Sigmoid colon (tissue), 7 donors: ENCODE data around the gene UGT1A7. TPM values are rescaled to one million over a fixed set of nuclear protein-coding genes. Genes with fewer than 3 reads are reported as not detected.

Experiments used
- DNase-seq: peaks from one replicate; pipeline ENCODE4 v3.0.0-alpha.2; 2019
- H3K27ac ChIP-seq, 4 donors: fragments of 200-600 bp; sonication (generic); one replicate each; pipeline ENCODE4 v1.5.1; 2016 to 2019; ENCODE audit warnings: mild to moderate bottlenecking in 1 of 4
- H3K27me3 ChIP-seq, 3 donors: fragments of 200-600 bp; sonication (generic); one replicate each; pipeline ENCODE4 v1.5.1; 2019; ENCODE audit warnings: mild to moderate bottlenecking in 1 of 3
- H3K36me3 ChIP-seq, 4 donors: fragments of 200-600 bp; sonication (generic); one replicate each; pipeline ENCODE4 v1.5.1; 2016 to 2019
- H3K4me1 ChIP-seq, 4 donors: fragments of 200-600 bp; sonication (generic); one replicate each; pipeline ENCODE4 v1.5.1; 2017 to 2019
- H3K4me3 ChIP-seq, 4 donors: fragments of 200-600 bp; sonication (generic); one replicate each; pipeline ENCODE4 v1.5.1; 2017 to 2019; ENCODE audit warnings: mild to moderate bottlenecking in 2 of 4, moderate library complexity in 1 of 4
- H3K9me3 ChIP-seq, 4 donors: fragments of 200-600 bp in 3 of 4; sonication (generic) in 3 of 4; one replicate each; pipeline versions ENCODE4 v1.5.1 to v1.6.1; 2013 to 2019
- EP300 ChIP-seq, 4 donors: sonication (generic); formaldehyde crosslinking; IDR thresholded peaks; one replicate each; pipeline ENCODE4 v1.6.1; 2017; ENCODE audit warnings: antibody characterized with exemption in 4 of 4
- POLR2A ChIP-seq, 2 donors: fragments of 450-650 bp; IDR thresholded peaks; one replicate each; pipeline ENCODE4 v1.6.1; 2016; ENCODE audit warnings: antibody characterized with exemption in 2 of 2, mild to moderate bottlenecking in 2 of 2, moderate library complexity in 2 of 2
- POLR2AphosphoS5 ChIP-seq, 4 donors: sonication (generic); formaldehyde crosslinking; IDR thresholded peaks; one replicate each; pipeline ENCODE4 v1.6.1; 2017; ENCODE audit warnings: antibody characterized with exemption in 4 of 4
- WGBS, 2 donors: extraction: QIAGEN DNeasy Blood & Tissue Kit; methylation state at CpG; one replicate each; pipeline ENCODE4 v1.1.7; 2013; 5-methylcytosine and 5-hydroxymethylcytosine counted together
- intact Hi-C: fragments of 100-400 bp; cut with DNase I; formaldehyde crosslinking; loops from one replicate; pipeline ENCODE4 v1.15.1; 2023
- polyA plus RNA-seq, 3 donors: library from polyadenylated mRNA; stranded (reverse); fragments of 200-250 nt; gene quantifications; one replicate each; pipeline ENCODE4 v1.2.3, GENCODE V29; 2013
- total RNA-seq, 4 donors: library from RNA; depleted of rRNA; stranded (reverse); fragments of >200 nt; gene quantifications; one replicate each; pipeline ENCODE4 v1.1.0, GENCODE V29; 2016
- TF ChIP-seq, protein P1 (sequence below), 4 experiments: fragments of 450-650 bp in 3 of 4; fragments of 200-600 bp in 1 of 4; IDR thresholded peaks; one replicate each; pipeline ENCODE4 v1.5.1; 2016 to 2019; ENCODE audit warnings: antibody characterized with exemption in 4 of 4, mild to moderate bottlenecking in 3 of 4, moderate library complexity in 2 of 4
- donor health status: healthy with polysubstance abuse.
- donor health status: Bipolar disorder and iron deficiency.
- donor health status: healthy.

Gene UGT1A7
- total and polyA plus RNA-seq, 7 donors = 0.66 TPM; not detected in 6

DNA sequence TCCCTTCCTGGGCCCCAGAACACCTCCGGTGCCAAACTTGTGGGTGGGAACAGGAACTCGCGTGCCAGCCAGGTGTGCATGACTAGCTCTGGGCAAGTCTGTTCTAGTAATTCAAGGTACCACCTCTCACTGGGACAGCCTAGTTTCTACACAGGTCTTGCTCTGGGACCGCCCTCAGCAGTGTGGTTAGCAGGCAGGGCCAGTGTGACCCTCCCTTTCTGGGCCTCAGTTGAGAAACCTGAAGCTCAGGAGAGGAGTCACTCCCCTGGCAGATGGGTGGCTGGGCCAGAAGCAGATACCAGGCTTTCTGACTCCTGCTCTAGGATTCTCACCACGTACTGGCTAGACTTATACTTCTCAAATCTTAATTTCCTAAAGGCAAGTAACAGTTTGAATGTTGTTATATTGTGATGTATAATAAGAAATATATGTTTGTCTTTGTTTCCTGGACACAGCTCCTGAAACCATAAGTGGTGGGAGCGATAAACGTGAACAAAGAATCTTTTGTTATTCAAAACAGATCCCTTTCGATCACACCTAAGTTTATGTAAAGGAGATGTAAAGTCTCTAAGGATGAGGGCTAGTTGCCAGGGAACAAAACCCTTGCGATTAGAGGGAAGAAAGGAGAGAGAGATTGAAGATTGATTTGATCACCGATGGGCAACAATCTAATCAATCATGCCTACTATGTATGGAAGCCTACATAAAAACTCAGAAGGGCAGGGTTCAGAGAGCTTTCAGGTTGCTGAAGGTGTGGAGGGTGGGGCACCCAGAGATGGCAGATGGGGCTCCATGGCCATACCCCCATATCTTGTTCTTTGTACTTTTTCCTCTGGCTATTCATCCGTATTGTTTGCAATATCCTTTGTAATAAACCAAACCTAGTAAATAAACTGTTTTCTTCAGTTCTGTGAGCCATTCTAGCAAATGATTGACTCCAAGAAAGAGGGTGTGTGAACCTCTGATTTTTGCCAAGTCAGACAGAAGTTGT lies 10.0 kb downstream of the UGT1A7 start:
- H3K27ac ChIP-seq = no peak overlapping the region
- H3K4me3 ChIP-seq = no peak overlapping the region
- H3K36me3 ChIP-seq = no peaks in the 10 kb centered on the region
- intact Hi-C loops = no loop called here
- H3K27me3 ChIP-seq = no peaks in the 10 kb centered on the region
- WGBS, 2 donors = 15 to 67% methylated on average over 11 of the region's 11 CpGs
- no peak for DNase-seq
- TF ChIP-seq, protein P1, sequence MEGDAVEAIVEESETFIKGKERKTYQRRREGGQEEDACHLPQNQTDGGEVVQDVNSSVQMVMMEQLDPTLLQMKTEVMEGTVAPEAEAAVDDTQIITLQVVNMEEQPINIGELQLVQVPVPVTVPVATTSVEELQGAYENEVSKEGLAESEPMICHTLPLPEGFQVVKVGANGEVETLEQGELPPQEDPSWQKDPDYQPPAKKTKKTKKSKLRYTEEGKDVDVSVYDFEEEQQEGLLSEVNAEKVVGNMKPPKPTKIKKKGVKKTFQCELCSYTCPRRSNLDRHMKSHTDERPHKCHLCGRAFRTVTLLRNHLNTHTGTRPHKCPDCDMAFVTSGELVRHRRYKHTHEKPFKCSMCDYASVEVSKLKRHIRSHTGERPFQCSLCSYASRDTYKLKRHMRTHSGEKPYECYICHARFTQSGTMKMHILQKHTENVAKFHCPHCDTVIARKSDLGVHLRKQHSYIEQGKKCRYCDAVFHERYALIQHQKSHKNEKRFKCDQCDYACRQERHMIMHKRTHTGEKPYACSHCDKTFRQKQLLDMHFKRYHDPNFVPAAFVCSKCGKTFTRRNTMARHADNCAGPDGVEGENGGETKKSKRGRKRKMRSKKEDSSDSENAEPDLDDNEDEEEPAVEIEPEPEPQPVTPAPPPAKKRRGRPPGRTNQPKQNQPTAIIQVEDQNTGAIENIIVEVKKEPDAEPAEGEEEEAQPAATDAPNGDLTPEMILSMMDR (IDR thresholded peaks at IDR 0.05) = no peak
- TF ChIP-seq POLR2A (IDR thresholded peaks at IDR 0.05) (no peak), EP300 (IDR thresholded peaks at IDR 0.05) (no peak), POLR2AphosphoS5 (IDR thresholded peaks at IDR 0.05) (no peak)
- no peaks in the 10 kb centered on the region for H3K4me1 ChIP-seq
- H3K9me3 ChIP-seq = no peaks in the 10 kb centered on the region

DNA sequence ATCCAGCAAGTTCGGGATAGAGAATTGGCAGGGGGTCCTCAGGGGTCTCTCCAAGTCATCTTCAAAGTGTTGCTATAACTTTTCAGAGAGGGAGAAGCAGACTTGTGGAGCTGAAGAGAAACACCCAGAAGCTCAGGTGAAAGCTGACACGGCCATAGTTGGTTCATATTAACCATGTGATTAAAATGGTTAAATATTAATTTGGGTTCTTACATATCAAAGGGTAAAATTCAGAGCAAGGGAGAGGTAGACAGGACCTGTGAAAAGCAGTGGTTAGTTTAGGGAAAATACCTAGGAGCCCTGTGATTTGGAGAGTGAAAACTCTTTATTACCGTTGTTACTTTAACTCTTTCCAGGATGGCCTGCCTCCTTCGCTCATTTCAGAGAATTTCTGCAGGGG lies 10.9 kb downstream of the UGT1A7 start, which contains the start of gene UGT1A6:
Gene UGT1A6 (plus strand): TSS at position 243 of the 400 bp plus-strand sequence. CDS start 115 bp downstream, at position 358.
- no peaks in the 10 kb centered on the region for H3K27me3 ChIP-seq
- no peak within 1 kb of the TSS for H3K4me3 ChIP-seq
- H3K9me3 ChIP-seq = no peaks in the 10 kb centered on the region
- WGBS, 2 donors = 19 to 79% methylated on average over 4 of the region's 4 CpGs
- DNase-seq = no peak
- H3K4me1 ChIP-seq = no peaks in the 10 kb centered on the region
- H3K27ac ChIP-seq = no peak within 1 kb of the TSS
- intact Hi-C loops = no loop called here
- TF ChIP-seq, protein P1 (IDR thresholded peaks at IDR 0.05) = no peak
- TF ChIP-seq POLR2AphosphoS5 (IDR thresholded peaks at IDR 0.05) = no peak
- TF ChIP-seq POLR2A (IDR thresholded peaks at IDR 0.05) = no peak
- TF ChIP-seq EP300 (IDR thresholded peaks at IDR 0.05) = no peak
- no peaks in the 10 kb centered on the region for H3K36me3 ChIP-seq

DNA sequence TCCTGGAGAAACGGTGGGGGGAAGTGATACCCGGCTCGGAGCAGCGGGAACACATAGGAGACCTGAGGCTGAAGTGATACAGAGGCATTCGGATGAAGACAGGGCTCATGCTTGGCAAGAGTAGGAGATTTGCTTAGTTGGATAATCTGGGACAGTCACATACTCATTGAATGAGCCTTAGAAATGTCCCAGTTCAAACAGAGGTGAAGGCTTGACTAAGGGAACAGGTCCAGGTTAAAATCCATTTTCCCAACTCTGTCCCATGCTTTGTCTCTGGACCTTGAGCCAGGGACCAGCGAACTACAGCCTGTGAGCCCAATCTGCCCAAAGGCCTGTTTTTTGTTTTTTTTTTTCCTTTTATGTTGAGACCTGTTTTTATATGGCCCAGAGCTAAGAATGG lies 12.3 kb downstream of the UGT1A7 start:
- intact Hi-C loops = no loop called here
- no peaks in the 10 kb centered on the region for H3K36me3 ChIP-seq
- no peaks in the 10 kb centered on the region for H3K4me1 ChIP-seq
- no peaks in the 10 kb centered on the region for H3K27me3 ChIP-seq
- no peak for DNase-seq
- H3K9me3 ChIP-seq = no peaks in the 10 kb centered on the region
- no peak overlapping the region for H3K4me3 ChIP-seq
- TF ChIP-seq, protein P1 (IDR thresholded peaks at IDR 0.05) = no peak
- no peak for TF ChIP-seq EP300 (IDR thresholded peaks at IDR 0.05)
- no peak for TF ChIP-seq POLR2AphosphoS5 (IDR thresholded peaks at IDR 0.05)
- TF ChIP-seq POLR2A (IDR thresholded peaks at IDR 0.05) = no peak
- 70 to 81% methylated on average over 6 of the region's 6 CpGs for WGBS, 2 donors
- no peak overlapping the region for H3K27ac ChIP-seq

DNA sequence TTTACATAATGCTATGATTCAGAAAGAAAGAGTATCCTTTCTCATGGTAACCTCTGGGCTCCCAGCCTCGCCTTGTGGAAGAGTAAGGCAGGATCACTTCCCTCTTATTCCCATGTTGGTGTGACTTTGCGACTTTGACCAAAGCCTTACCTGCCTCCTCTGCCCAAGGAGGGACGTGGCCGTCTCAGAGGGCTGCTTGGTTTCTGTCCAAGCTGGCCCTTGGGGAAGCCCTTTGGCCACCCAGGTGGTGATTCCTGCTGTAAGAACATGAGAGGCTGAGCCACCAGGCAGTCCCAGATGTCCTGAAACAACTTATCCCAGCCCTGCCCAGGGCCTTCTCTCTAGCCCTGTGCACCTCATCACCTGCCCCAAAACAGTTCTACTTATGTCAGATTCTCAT lies 17.0 kb downstream of the UGT1A7 start:
- DNase-seq = no peak
- H3K4me3 ChIP-seq = no peak overlapping the region
- TF ChIP-seq POLR2A (IDR thresholded peaks at IDR 0.05) = no peak
- TF ChIP-seq, protein P1 (IDR thresholded peaks at IDR 0.05) = no peak
- no peak for TF ChIP-seq EP300 (IDR thresholded peaks at IDR 0.05)
- no peak for TF ChIP-seq POLR2AphosphoS5 (IDR thresholded peaks at IDR 0.05)
- H3K27ac ChIP-seq = no peak overlapping the region
- no peaks in the 10 kb centered on the region for H3K36me3 ChIP-seq
- H3K4me1 ChIP-seq = no peaks in the 10 kb centered on the region
- H3K27me3 ChIP-seq = no peaks in the 10 kb centered on the region
- H3K9me3 ChIP-seq = no peaks in the 10 kb centered on the region
- intact Hi-C loops = no loop called here
- WGBS, 2 donors = 80 to 89% methylated on average over 4 of the region's 4 CpGs
